ENCODE data around the gene ATP5F1E.

DNA sequence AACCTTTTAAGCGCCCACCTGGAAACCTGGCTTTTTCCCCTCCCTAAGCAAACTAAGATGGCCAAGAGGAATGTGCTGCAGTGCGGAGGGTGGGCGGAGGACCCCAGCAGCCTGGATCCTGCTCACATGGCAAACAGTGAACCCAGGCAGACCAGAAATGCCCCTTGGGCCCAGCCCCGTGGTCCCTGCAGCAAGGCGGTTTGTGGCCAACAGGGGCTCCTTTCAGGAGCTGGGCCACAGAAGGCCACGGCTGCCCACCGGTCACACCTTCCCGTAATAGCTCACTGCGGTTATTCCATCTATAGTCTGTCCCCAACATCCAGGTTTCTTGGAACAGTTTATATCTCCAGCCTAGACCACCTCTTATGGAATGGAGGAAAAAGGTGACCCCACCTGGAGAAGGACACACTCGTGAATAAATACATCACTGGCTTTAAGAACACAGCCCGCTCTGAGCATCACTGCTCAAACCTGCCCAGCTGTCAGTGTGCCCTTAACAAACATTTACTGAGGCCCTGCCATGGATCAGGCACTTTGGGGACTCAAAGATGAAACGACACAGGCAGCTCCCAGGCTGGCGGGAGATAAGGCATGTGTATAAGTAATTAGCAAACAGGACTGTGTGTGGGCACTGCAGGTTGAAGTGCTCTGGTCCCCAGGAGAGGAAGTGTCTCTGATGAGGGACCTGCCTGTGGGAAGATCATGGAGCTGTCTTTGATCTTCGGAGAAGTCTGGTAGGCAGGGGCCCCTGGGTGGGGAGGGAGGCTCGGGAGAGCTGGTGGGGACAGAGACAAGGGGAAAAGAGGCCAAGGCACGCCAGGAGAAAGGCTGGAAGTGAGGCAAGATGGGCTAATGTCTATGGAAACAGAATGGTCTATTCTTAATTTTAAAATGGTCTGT is 16.1 kb downstream of the ATP5F1E start:
- TF ChIP-seq, protein P1, sequence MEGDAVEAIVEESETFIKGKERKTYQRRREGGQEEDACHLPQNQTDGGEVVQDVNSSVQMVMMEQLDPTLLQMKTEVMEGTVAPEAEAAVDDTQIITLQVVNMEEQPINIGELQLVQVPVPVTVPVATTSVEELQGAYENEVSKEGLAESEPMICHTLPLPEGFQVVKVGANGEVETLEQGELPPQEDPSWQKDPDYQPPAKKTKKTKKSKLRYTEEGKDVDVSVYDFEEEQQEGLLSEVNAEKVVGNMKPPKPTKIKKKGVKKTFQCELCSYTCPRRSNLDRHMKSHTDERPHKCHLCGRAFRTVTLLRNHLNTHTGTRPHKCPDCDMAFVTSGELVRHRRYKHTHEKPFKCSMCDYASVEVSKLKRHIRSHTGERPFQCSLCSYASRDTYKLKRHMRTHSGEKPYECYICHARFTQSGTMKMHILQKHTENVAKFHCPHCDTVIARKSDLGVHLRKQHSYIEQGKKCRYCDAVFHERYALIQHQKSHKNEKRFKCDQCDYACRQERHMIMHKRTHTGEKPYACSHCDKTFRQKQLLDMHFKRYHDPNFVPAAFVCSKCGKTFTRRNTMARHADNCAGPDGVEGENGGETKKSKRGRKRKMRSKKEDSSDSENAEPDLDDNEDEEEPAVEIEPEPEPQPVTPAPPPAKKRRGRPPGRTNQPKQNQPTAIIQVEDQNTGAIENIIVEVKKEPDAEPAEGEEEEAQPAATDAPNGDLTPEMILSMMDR (IDR thresholded peaks at IDR 0.05; ENCODE audit: borderline replicate concordance, extremely low read depth, low read length, poor library complexity, severe bottlenecking): no peak
- no peak for TF ChIP-seq EZH2 (IDR thresholded peaks at IDR 0.05; ENCODE audit: borderline replicate concordance, low read depth, low read length, severe bottlenecking)
